Measurements from ENCODE around the gene OR4M2.
"Not testable (repeated sequence)": the region's sequence is repeated elsewhere in the genome, so short reads cannot be mapped to it uniquely, and the experiment has no call there.

Gene OR4M2

GRCh38 chr15:22080227-22080626, at the start of gene OR4M2:
Gene OR4M2, plus strand, starts transcription at chr15:22080527. Its CDS starts 98 bp downstream, at chr15:22080625.
- in situ Hi-C loops (cut with MboI; ENCODE audit: low sequenced_read_pairs), result not testable (repeated sequence)

GRCh38 chr15:22069267-22069666, 11.1 kb upstream of the OR4M2 start:
- in situ Hi-C loops (cut with MboI; ENCODE audit: low sequenced_read_pairs), result not testable (repeated sequence)

- in situ Hi-C loops (cut with MboI; ENCODE audit: low sequenced_read_pairs), result not testable (repeated sequence)
These were observed 1.1 kb downstream of the OR4M2 start for GRCh38 chr15:22081386-22081785.

DNA sequence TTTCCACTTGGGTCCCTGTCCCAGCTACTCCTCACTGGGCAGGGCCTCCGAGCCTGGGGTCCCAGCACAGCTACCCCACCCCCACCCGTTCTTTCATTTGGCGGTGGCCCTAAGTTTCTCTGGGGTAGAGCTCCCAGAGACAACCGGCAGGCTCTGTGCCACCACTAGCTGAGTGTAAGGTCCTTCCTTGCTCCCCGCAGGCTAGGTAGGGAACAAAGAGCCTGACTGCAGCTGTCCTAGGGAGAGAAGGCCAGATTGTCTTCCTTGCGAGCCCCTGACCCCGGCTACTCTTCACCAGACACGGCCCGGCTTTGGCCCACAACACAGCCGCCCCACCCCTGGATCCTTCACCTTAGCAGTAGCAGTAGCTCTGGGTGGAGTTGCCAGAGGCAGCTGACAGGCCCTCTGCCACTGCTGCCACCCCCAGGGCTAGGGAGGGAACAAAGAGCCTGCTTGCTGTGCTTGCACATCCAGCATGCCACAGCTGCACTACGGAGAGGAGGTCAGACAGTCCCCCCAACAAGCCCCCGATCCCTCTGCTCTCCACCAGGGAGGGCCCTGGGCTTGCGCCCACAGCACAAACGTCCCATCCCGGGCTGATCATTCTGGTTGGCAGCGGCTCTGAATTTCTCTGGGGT, 18.4 kb downstream of the OR4M2 start:
- in situ Hi-C loops (cut with MboI; ENCODE audit: low sequenced_read_pairs), result not testable (repeated sequence)

DNA sequence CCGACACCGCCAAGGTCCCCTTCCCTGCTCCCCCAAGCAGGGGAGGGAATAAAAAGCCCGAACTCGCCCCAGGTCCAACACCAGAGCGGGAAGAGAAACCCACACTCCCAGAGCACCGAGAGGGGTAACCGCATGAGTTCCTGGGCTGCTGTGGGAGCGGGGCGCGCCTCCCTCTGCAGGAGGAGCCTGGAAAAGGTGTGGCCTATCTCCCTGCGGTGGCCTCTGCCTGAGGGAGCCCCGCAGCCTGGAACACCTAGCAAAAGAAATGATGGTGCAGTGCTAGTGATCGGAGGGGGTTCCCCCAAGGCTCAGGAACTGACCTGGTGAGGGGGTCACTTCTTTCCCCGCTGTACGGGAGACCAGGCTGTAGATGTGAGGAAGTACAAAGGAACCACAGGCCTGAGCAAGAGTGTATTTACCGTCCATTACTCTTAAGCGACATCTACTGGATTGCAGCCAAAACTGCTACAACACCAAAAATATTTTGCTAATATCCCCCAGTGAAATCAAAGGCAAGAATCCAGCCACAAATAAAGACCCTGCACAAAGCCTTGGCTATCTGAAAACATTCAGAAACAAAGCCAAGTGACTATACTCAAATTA, 19.1 kb downstream of the OR4M2 start:
- in situ Hi-C loops (cut with MboI; ENCODE audit: low sequenced_read_pairs), result not testable (repeated sequence)

DNA sequence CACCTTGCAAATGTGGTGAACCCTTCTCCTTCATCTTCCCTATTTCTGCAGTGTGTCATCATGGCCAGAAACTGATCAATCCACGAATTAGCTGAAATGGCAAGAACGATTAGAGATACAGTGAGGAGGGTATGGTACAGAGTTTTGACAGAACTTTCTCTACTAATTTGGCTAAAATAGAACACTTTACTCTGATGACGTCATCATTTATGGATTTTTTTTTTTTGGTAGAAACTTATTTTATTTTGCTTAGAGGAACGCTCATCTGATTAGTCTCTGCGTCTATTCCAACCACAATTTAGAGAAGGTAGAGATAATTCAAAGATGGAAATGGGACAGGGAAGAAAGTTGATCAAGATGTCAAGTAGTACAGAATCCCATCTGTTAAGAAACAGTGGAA, 41.7 kb downstream of the OR4M2 start:
- in situ Hi-C loops (cut with MboI; ENCODE audit: low sequenced_read_pairs), result not testable (repeated sequence)
